ENCODE results near the gene APBB1IP. TPM values are rescaled to one million over a fixed set of nuclear protein-coding genes. Genes with fewer than 3 reads are reported as not detected.

APBB1IP gene
- total and polyA plus RNA-seq, 2 donors (not counting 3 experiments of a cell fraction or from before 2014, with no cell fraction given) = not detected

- no peak for TF ChIP-seq GATA2 (IDR thresholded peaks at IDR 0.05; ENCODE audit: insufficient read depth, insufficient read length, low read depth, low read length)
- no peak for TF ChIP-seq JUN (IDR thresholded peaks at IDR 0.05; ENCODE audit: borderline replicate concordance, insufficient read depth, insufficient read length, low read depth)
- TF ChIP-seq MYC (IDR thresholded peaks at IDR 0.05; ENCODE audit: low read depth, low read length) = no peak
- TF ChIP-seq POLR2AphosphoS5 (IDR thresholded peaks at IDR 0.05; ENCODE audit: insufficient read depth, low read depth, low read length) = no peak
- TF ChIP-seq FOS (IDR thresholded peaks at IDR 0.05; ENCODE audit: borderline replicate concordance, insufficient read depth, low read length) = no peak
- TF ChIP-seq POLR2A (IDR thresholded peaks at IDR 0.05; ENCODE audit: low read depth, low read length) = no peak
- no peak for TF ChIP-seq CTCF (IDR thresholded peaks at IDR 0.05; ENCODE audit: extremely low read depth in 1 of 2, insufficient read depth in 1 of 2, low read depth in 1 of 2, low read length in 2 of 2)
- TF ChIP-seq EZH2 (IDR thresholded peaks at IDR 0.05; ENCODE audit: borderline replicate concordance, low read depth, low read length, severe bottlenecking) = no peak
- no peak for TF ChIP-seq MAX (IDR thresholded peaks at IDR 0.05; ENCODE audit: insufficient read depth, insufficient read length)
- H3K27me3 ChIP-seq (ENCODE audit: control insufficient read depth in 2 of 2, insufficient read depth in 2 of 2, low read length in 2 of 2) = no peaks in the 10 kb centered on the region
- no peaks in the 10 kb centered on the region for H3K79me2 ChIP-seq (ENCODE audit: control insufficient read depth, insufficient read depth, low read length)
- no TSS peak for BruUV-seq (replicated peaks)
- H3K4me3 ChIP-seq (replicated peaks in 1 of 3; ENCODE audit: insufficient read depth in 1 of 3, low read depth in 1 of 3, low read length in 3 of 3) = no peak overlapping the region
- no peak overlapping the region for H3K9ac ChIP-seq (replicated peaks; ENCODE audit: extremely low read depth, insufficient read depth, low read length)
- FAIRE-seq (no peak), DNase-seq (ENCODE audit: low read depth, low spot score) (no peak)
- ChIA-PET CTCF (no interaction called here), POLR2A (no interaction called here)
- no peaks in the 10 kb centered on the region for H3K4me1 ChIP-seq (ENCODE audit: control insufficient read depth, extremely low read depth, insufficient read depth, low read length)
- dilution Hi-C loops (cut with MboI; ENCODE audit: extremely low pct_ligation_motif_present, low sequenced_read_pairs) (no loop called here), intact Hi-C loops (cut with micrococcal nuclease) (no loop called here)
- no peaks in the 10 kb centered on the region for H4K20me1 ChIP-seq (replicated peaks; ENCODE audit: control insufficient read depth, extremely low read depth, insufficient read depth, low read length)
- no peaks in the 10 kb centered on the region for H3K9me1 ChIP-seq (replicated peaks; ENCODE audit: control insufficient read depth, extremely low read depth, insufficient read depth, low read length)
- no peaks in the 10 kb centered on the region for H3K36me3 ChIP-seq (ENCODE audit: control insufficient read depth in 2 of 2, extremely low read depth in 1 of 2, insufficient read depth in 2 of 2, low read length in 2 of 2)
- peaks cover 2% of the 10 kb centered on the region for H3K9me3 ChIP-seq (replicated peaks; ENCODE audit: control insufficient read depth, insufficient read depth, low read length)
- H3K4me2 ChIP-seq (ENCODE audit: insufficient read depth, low read length) = no peak overlapping the region
- no peak overlapping the region for H3K27ac ChIP-seq (ENCODE audit: insufficient read depth, low read depth, low read length)
- H2AFZ ChIP-seq (ENCODE audit: low read depth, low read length) = no peak overlapping the region
Measured at GRCh38 chr10:26499426-26499825, 61.3 kb downstream of the APBB1IP start.
